Stimulated activated CD8-positive, alpha-beta memory T cell treated with anti-CD3 and anti-CD28 coated beads, Interleukin-4, amount 100 ng/mL, for 1 hour (primary cell): Measurements from ENCODE around the gene RASD1.
"Not testable (repeated sequence)": the region's sequence is repeated elsewhere in the genome, so short reads cannot be mapped to it uniquely, and the experiment has no call there.

Source experiments
- DNase-seq, 2 donors: peaks; one replicate each; pipeline ENCODE4 v3.0.0-alpha.2; 2020; ENCODE audit warnings: low read depth in 2 of 2, low spot score in 1 of 2

RASD1 gene

GRCh38 chr17:17472333-17472920, 23.8 kb downstream of the RASD1 start:
- no peak for DNase-seq

- DNase-seq = no peak
Observed at GRCh38 chr17:17469996-17470395, 26.2 kb downstream of the RASD1 start.

- DNase-seq = no peak
Observed at GRCh38 chr17:17469358-17469757, 26.8 kb downstream of the RASD1 start.

GRCh38 chr17:17468217-17469010, 27.8 kb downstream of the RASD1 start:
- no peak for DNase-seq

- no peak for DNase-seq
Observed at GRCh38 chr17:17467720-17468119, 28.5 kb downstream of the RASD1 start.

GRCh38 chr17:17467016-17467415, 29.2 kb downstream of the RASD1 start:
- no peak for DNase-seq

GRCh38 chr17:17466511-17466910, 29.7 kb downstream of the RASD1 start:
- no peak for DNase-seq

GRCh38 chr17:17465878-17466277, 30.3 kb downstream of the RASD1 start:
- DNase-seq = not testable (repeated sequence)

GRCh38 chr17:17463821-17464220, 32.4 kb downstream of the RASD1 start:
- no peak for DNase-seq

GRCh38 chr17:17462048-17462824, 34.0 kb downstream of the RASD1 start:
- DNase-seq = no peak

GRCh38 chr17:17460038-17460437, 36.2 kb downstream of the RASD1 start:
- DNase-seq = no peak

GRCh38 chr17:17457680-17458079, 38.5 kb downstream of the RASD1 start:
- no peak for DNase-seq

GRCh38 chr17:17456251-17456650, 39.9 kb downstream of the RASD1 start:
- no peak for DNase-seq

GRCh38 chr17:17455173-17455572, 41.0 kb downstream of the RASD1 start:
- no peak for DNase-seq

- not testable (repeated sequence) for DNase-seq
Observed at GRCh38 chr17:17454700-17455099, 41.5 kb downstream of the RASD1 start.

GRCh38 chr17:17454276-17454675, 41.9 kb downstream of the RASD1 start:
- DNase-seq = no peak

- DNase-seq = no peak
Observed at GRCh38 chr17:17453088-17453487, 43.1 kb downstream of the RASD1 start.

- no peak for DNase-seq
Observed at GRCh38 chr17:17448723-17449122, 47.5 kb downstream of the RASD1 start.

GRCh38 chr17:17448076-17448475, 48.1 kb downstream of the RASD1 start:
- DNase-seq = no peak

- no peak for DNase-seq
Observed at GRCh38 chr17:17447264-17447663, 48.9 kb downstream of the RASD1 start.

GRCh38 chr17:17446666-17447155, 49.5 kb downstream of the RASD1 start:
- DNase-seq = no peak
